ENCODE measurements around the gene VCX2. TPM values are rescaled to one million over a fixed set of nuclear protein-coding genes. Genes with fewer than 3 reads are reported as not detected.
"Not testable (repeated sequence)": the region's sequence is repeated elsewhere in the genome, so short reads cannot be mapped to it uniquely, and the experiment has no call there.

Gene VCX2
- not detected for polyA plus RNA-seq (ENCODE audit: insufficient read length)

- not testable (repeated sequence) for DNase-seq
Measured at GRCh38 chrX:8171169-8171568, at the start of gene VCX2. TSS of gene VCX2 (minus strand) at chrX:8171267. CDS start at chrX:8170643, 624 bp downstream.

- DNase-seq, result no peak
Measured at GRCh38 chrX:8204943-8205342, 33.9 kb upstream of the VCX2 start.

- DNase-seq, result no peak
Measured at GRCh38 chrX:8204169-8204935, 33.3 kb upstream of the VCX2 start.

GRCh38 chrX:8201896-8202331 lies 30.8 kb upstream of the VCX2 start:
- peak; percentile 3 for DNase-seq

GRCh38 chrX:8196776-8197175 lies 25.7 kb upstream of the VCX2 start:
- no peak for DNase-seq

- no peak for DNase-seq
Measured at GRCh38 chrX:8194216-8194615, 23.1 kb upstream of the VCX2 start.

- DNase-seq, result no peak
Measured at GRCh38 chrX:8192276-8192675, 21.2 kb upstream of the VCX2 start.

GRCh38 chrX:8191022-8191421 lies 20.0 kb upstream of the VCX2 start:
- no peak for DNase-seq

- DNase-seq, result no peak
Measured at GRCh38 chrX:8190341-8190830, 19.3 kb upstream of the VCX2 start.

- no peak for DNase-seq
Measured at GRCh38 chrX:8189096-8189830, 18.2 kb upstream of the VCX2 start.

GRCh38 chrX:8183346-8183745 lies 12.3 kb upstream of the VCX2 start:
- no peak for DNase-seq

GRCh38 chrX:8179656-8180055 lies 8.6 kb upstream of the VCX2 start:
- DNase-seq, result peak; percentile 8

- not testable (repeated sequence) for DNase-seq
Measured at GRCh38 chrX:8154011-8154410, 17.1 kb downstream of the VCX2 start.

GRCh38 chrX:8147226-8147625 lies 23.8 kb downstream of the VCX2 start:
- DNase-seq, result no peak

GRCh38 chrX:8144925-8145324 lies 26.1 kb downstream of the VCX2 start:
- DNase-seq, result no peak

GRCh38 chrX:8141896-8142295 lies 29.2 kb downstream of the VCX2 start:
- no peak for DNase-seq

- DNase-seq, result no peak
Measured at GRCh38 chrX:8140986-8141744, 29.9 kb downstream of the VCX2 start.

- no peak for DNase-seq
Measured at GRCh38 chrX:8139716-8140115, 31.4 kb downstream of the VCX2 start.

GRCh38 chrX:8138252-8138651 lies 32.8 kb downstream of the VCX2 start:
- no peak for DNase-seq

- DNase-seq, result no peak
Measured at GRCh38 chrX:8126648-8127047, 44.4 kb downstream of the VCX2 start.

- DNase-seq, result no peak
Measured at GRCh38 chrX:8126092-8126491, 45.0 kb downstream of the VCX2 start.

- DNase-seq, result no peak
Measured at GRCh38 chrX:8125566-8125965, 45.5 kb downstream of the VCX2 start.

- no peak for DNase-seq
Measured at GRCh38 chrX:8122538-8122937, 48.5 kb downstream of the VCX2 start.

All from hindlimb muscle (tissue), 1 donor.